ENCODE data around the gene PRRT1.
A peak's percentile ranks its signal among the peaks of the same experiment; 100 is the strongest.
"Not testable (repeated sequence)": the region's sequence is repeated elsewhere in the genome, so short reads cannot be mapped to it uniquely, and the experiment has no call there.

Gene PRRT1

DNA sequence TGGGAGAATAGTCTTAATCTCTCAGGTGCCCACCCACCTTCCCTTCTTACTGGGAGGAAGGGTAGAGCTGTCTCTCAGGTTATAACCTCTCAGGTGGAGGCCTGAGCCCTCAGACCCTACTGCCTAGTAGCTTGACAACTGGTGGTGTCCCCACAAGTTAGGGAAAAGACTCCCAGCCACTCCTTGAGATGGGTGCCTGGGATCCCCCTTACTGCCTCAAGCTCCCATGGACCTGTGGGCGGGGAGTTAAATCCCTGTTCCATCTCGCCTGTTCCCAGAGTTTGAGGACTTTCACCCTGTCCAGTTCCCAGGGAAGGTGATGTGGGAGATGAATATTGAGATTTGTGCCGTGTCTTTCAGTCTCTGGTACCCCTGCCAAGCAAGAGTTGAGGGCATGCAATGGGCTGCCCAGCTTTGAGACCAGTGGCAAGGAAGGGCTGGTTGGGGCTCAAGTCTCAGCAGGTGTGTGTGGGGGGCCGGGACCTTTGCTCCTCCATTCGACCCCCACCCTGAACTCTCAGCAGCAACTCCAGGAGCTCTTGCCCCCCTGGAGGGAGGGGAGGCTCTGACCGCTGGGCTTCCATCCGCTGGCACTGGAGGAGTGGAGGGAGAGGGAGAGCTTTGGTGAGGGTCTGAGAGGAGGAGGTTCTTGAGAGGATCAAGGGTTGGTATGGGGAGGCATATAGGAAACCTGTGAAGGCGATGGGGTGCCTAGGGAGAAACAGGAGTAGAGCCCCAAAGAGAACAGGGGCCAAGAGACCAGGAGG is 39.4 kb upstream of the PRRT1 start:
- Mint-ChIP-seq H3K9me3 (no peaks in the 10 kb centered on the region), H3K27me3 (no peaks in the 10 kb centered on the region), H3K36me3 (peaks cover 40% of the 10 kb centered on the region), H3K4me3 (peak overlapping the region; percentile 85), H3K27ac (peak overlapping the region; percentile 92), H3K4me1 (peaks cover 69% of the 10 kb centered on the region)
- no peak for ATAC-seq

DNA sequence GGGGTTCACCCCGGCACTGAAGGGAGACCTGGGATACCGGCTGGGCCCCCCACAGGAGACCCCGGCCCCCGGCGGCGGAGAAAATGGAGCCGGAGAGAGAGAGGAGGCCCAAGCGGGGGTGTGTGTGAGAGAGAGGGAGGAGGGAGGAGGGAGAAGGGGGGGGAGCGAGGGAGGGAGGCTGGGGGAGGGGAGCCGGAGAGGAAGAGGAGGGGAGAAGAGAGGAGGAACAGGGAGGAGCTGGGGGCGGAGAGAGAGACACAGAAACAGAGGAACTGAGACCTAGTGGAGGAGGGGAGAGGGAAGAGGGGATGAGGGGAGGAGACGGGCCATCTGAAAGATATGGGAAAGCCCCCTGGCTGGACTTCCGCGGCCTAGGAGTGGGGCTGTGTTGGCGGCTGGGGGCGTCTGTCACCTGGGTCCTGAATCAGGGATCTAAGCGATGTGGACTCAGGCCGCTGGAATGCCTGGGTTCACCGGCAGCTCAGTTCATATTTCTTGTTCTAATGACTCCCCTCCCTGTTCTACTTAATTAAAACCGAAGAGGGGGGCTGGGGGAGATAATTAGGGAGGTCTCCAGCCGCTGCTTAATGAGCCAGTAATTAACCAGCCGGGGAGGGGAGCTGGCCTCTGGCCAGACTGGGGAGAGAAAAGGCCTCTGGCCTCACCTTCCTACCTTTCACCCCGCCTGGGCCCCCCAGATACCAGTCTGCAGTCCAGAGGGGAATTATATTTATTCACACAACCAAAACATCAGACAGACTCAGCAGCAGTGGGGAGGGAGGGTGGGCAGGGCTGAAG is 38.5 kb upstream of the PRRT1 start, which contains the start of gene PBX2:
TSS of gene PBX2 (minus strand) at position 149 of the 798 bp plus-strand sequence. CDS start 287 bp downstream, outside the sequence.
- Mint-ChIP-seq H3K9me3 (no peaks in the 10 kb centered on the region), H3K27ac (peak within 1 kb of the TSS; percentile 92), H3K27me3 (no peaks in the 10 kb centered on the region), H3K4me1 (peaks cover 75% of the 10 kb centered on the region), H3K4me3 (peak within 1 kb of the TSS; percentile 85), H3K36me3 (peaks cover 47% of the 10 kb centered on the region)
- peak; percentile 87 for ATAC-seq

DNA sequence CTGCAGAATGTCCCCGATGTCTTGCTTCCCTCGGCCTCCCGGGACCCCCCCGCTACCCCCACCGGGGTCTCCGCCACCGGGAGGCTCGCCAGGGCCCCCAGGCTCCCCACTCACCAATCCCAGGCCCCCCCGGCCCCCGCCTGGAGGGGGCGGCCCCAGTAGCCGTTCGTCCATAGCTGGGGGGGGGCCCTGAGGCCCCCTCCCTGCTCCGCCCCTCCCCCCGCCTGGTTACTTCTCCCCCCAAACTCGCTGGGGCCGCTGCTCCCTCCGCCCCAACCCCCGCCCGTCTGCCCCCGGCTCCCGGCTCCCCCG is 38.0 kb upstream of the PRRT1 start:
- peak overlapping the region; percentile 85 for H3K4me3 Mint-ChIP-seq
- H3K27ac Mint-ChIP-seq = peak overlapping the region; percentile 92
- H3K4me1 Mint-ChIP-seq = peaks cover 69% of the 10 kb centered on the region
- ATAC-seq = peak; percentile 49
- peaks cover 47% of the 10 kb centered on the region for H3K36me3 Mint-ChIP-seq
- H3K27me3 Mint-ChIP-seq = no peaks in the 10 kb centered on the region
- no peaks in the 10 kb centered on the region for H3K9me3 Mint-ChIP-seq

DNA sequence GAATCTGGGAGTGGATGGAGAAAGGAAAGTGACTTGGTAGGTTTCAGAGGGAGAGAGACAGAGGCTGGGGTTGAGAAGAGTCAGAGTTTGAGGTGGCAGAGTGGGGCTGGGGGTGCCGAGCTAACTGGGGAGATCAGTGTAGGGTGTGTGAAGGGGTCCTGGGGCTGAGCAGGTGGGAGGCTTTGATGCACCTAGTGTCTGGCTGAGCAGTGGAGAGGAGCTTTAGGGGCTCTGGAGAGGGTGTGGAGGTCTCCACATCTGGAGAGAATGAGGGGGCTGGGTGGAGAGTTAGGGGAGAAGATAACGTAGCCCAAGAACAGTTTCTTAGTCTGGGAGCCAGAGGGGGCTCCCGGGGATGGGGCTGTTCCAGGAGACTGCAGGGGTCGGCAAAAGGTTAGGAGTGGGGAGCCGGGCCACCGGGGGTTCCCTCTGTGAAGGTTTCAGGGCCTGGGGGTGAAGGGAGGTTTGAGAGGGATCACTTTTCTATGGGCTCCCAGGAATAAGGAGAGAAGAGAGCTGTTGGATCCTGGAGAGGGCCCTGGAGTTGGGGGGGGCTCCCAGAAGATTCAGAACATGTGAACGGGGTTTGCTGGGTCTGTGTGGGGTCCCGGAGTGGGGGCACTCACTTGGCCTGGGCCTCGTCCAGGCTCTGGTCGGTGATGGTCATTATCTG is 37.5 kb upstream of the PRRT1 start:
- H3K27me3 Mint-ChIP-seq = no peaks in the 10 kb centered on the region
- H3K4me3 Mint-ChIP-seq = peak overlapping the region; percentile 85
- H3K9me3 Mint-ChIP-seq = no peaks in the 10 kb centered on the region
- peaks cover 65% of the 10 kb centered on the region for H3K4me1 Mint-ChIP-seq
- H3K36me3 Mint-ChIP-seq = peaks cover 47% of the 10 kb centered on the region
- ATAC-seq = no peak
- H3K27ac Mint-ChIP-seq = peak overlapping the region; percentile 92

DNA sequence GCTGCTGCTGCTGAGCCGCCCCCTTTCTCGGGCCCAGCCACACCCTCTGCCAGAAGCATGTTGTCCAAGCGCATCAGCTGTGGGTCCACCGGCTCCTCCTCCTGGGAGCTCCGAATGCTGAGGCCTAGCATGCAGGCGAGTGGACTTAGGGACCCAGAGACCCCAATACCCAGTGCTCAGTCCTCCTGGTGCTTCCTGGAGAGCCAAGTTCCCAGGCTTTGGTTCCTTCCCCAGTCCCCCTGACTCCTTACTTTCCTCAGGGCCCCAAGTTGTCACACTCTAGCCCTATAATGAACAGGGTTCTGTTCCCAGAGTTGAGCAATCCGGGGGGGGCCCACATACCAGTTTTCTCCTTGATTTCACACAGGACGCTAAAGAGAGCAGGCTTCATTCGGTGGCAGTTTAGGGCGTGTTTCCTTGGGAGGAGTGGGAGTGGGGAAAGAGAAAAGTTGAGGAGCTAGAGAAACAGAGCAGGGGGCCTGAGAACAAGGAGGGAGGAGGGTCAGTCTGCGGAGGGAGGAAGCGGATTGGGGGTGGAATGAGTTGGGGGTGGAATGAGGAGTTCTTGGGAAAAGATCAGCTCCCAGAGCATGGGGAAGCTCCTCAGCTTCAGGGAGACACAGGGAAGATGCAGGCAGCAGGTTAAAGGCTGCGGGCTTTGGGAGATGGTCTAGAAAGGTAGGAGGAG is 36.8 kb upstream of the PRRT1 start:
- peaks cover 59% of the 10 kb centered on the region for H3K4me1 Mint-ChIP-seq
- peaks cover 47% of the 10 kb centered on the region for H3K36me3 Mint-ChIP-seq
- H3K9me3 Mint-ChIP-seq = no peaks in the 10 kb centered on the region
- ATAC-seq = no peak
- H3K27me3 Mint-ChIP-seq = no peaks in the 10 kb centered on the region
- peak overlapping the region; percentile 85 for H3K4me3 Mint-ChIP-seq
- H3K27ac Mint-ChIP-seq = peak overlapping the region; percentile 92

DNA sequence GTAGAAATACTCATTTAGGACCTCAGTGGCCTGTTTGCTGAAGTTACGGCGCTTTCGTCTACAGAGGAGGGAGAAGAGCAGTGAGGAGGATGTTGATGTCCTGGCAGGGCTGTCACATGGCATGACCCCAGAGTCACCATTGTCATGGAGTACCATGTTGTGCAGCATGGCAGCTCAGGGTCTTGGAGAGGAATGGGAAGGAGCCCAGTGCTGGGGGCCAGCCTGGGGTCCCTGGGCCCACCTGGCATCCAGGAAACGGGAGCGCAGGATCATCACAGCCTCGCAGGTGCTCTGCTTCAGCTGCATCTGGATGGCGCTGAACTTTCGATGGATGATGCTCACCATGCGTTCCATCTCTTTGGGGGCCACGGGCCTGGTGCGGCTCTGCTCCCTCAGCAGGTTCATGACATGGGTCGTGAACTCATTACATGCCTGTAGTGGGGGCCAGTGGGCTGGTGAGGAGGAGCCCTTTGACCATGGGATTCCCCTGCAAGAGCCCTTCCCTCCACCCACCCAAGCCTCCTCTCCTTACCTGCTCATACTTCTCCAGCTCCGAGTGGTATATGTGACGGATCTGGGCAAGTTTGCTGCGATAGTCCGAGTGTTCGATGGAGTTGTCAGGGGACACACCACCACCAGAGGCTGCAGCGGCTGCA is 36.1 kb upstream of the PRRT1 start:
- Mint-ChIP-seq H3K4me1 (peaks cover 53% of the 10 kb centered on the region), H3K4me3 (peak overlapping the region; percentile 11), H3K36me3 (peaks cover 48% of the 10 kb centered on the region), H3K27ac (peak overlapping the region; percentile 92)
- not testable (repeated sequence) for H3K9me3 Mint-ChIP-seq, H3K27me3 Mint-ChIP-seq, ATAC-seq

DNA sequence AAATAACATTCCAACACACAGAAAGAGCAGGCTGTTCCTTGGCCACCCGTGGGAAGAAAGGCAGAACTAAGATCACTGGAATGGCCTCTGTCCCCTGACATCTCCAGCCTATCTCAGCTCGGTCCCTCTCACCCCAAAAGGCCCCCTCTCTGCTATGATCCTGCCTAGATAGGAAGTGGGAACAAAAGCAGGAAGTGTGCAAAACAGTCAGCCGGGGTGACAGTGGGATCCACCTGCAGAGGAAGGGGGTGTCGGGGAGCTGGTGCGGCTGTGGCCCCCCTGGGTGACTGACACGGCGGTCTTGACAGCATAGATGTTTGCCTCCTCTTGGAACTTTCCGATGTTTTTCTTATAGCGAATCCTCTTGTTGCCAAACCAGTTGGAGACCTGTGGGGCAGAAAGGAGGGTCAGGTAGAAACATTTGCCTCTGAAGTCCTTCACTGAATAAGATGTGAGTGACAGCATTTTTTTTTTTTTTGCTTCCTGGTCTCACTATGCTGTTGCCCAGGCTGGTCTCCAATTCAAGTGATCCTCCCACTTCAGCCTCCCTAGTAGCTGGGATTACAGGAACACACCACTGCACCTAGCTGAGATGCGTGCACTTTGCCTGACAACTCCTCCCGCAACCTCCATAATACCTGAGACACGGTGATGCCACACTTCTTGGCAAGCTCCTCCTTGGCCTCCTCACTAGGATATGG is 35.4 kb upstream of the PRRT1 start:
- H3K9me3 Mint-ChIP-seq = no peaks in the 10 kb centered on the region
- H3K27ac Mint-ChIP-seq = peak overlapping the region; percentile 92
- peak overlapping the region; percentile 11 for H3K4me3 Mint-ChIP-seq
- no peaks in the 10 kb centered on the region for H3K27me3 Mint-ChIP-seq
- H3K4me1 Mint-ChIP-seq = peaks cover 55% of the 10 kb centered on the region
- H3K36me3 Mint-ChIP-seq = peaks cover 53% of the 10 kb centered on the region
- no peak for ATAC-seq

DNA sequence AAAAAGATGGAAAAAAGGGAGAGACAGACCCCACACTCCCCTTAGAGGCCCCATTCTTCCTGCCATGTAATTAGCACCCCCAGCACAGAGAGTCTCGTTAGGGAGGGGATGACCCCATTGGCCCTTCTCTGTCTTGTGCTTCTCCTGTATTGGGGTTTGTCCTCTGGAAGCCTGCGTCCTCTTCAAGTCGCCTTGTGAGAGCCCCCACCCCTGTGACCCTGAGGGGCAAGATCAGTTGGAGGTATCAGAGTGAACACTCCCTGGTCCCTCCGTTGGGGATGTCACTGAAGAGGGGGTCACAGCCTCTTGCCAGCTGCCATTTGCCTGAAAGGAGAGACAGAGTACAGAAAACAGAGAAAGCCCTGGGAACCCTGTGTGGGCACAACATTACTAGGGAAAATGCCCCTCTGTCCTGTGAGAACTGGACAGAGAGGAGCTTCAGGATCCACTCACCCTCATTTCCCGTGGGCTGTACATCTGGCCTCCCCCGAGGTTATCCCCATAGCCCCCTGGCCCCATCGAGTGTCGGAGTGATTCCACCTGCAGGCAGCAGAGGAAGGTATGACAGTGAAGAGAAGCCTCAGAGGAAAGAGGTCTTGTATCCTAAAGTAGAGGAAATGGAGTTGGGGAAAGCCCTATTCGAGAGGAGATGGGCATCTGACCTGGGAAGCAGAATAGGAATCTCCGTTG is 34.6 kb upstream of the PRRT1 start:
- H3K27ac Mint-ChIP-seq = peak overlapping the region; percentile 92
- H3K27me3 Mint-ChIP-seq, H3K9me3 Mint-ChIP-seq, ATAC-seq: not testable (repeated sequence)
- H3K4me3 Mint-ChIP-seq = peak overlapping the region; percentile 10
- peaks cover 53% of the 10 kb centered on the region for H3K4me1 Mint-ChIP-seq
- H3K36me3 Mint-ChIP-seq = peaks cover 49% of the 10 kb centered on the region

DNA sequence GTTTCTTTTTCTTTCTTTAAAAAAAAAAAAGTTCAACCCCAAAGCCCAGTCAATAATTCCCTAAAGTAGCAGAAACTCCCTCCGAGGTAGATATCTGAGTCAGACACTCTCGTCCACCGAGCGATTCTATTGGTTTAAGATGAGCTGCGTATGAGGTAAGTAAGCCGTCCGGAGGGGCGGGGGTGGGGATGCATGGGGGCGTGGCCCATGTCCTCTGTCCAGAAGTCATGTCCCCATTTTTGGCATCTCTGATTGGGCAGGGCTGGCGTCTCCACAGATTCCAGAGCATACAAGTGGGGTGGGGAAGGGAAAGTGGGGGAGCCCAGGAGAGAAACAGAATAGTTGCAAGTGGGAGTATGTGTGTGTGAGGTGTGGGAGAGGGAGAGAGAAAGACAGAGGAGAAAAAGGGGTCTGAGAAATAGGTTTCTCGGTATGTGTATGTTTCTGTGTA is 34.0 kb upstream of the PRRT1 start:
- peak; percentile 53 for ATAC-seq
- H3K4me1 Mint-ChIP-seq = peaks cover 53% of the 10 kb centered on the region
- peaks cover 47% of the 10 kb centered on the region for H3K36me3 Mint-ChIP-seq
- not testable (repeated sequence) for H3K27me3 Mint-ChIP-seq, H3K9me3 Mint-ChIP-seq
- H3K4me3 Mint-ChIP-seq = peak overlapping the region; percentile 10
- peak overlapping the region; percentile 92 for H3K27ac Mint-ChIP-seq

DNA sequence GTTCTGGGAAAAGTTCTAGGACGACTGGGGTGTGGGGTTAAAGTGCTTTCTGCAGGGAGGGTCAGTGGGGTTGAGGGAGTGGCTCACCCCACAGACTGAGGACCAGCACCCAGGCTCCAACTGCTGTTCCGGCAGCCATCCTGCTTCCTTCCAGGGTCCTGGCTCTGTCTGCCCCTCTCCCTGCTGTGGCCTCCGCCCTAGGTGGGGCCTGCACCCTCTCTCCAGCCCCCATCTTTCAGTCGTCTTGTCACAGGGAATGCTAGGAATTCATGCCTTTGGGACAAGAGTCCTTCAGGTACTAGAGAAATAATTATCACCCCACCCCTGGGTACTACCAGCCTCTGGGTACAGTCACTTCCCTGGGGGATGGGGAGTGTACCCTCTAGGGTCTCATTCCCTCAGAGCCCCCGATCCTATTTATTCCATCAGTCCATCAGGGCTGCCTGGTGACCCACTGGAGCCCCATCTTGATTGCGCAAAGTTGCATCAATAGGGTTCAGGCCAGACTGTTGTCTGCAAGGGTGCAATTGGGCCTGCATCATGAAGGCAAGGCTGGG is 32.4 kb upstream of the PRRT1 start, which contains the start of gene AGER:
TSS of gene AGER (minus strand) at position 170 of the 557 bp plus-strand sequence. CDS start at position 139, 31 bp downstream.
- H3K27me3 Mint-ChIP-seq = no peaks in the 10 kb centered on the region
- H3K27ac Mint-ChIP-seq = no peak within 1 kb of the TSS
- H3K4me3 Mint-ChIP-seq = no peak within 1 kb of the TSS
- peaks cover 52% of the 10 kb centered on the region for H3K36me3 Mint-ChIP-seq
- H3K9me3 Mint-ChIP-seq = no peaks in the 10 kb centered on the region
- no peak for ATAC-seq
- H3K4me1 Mint-ChIP-seq = peaks cover 65% of the 10 kb centered on the region

DNA sequence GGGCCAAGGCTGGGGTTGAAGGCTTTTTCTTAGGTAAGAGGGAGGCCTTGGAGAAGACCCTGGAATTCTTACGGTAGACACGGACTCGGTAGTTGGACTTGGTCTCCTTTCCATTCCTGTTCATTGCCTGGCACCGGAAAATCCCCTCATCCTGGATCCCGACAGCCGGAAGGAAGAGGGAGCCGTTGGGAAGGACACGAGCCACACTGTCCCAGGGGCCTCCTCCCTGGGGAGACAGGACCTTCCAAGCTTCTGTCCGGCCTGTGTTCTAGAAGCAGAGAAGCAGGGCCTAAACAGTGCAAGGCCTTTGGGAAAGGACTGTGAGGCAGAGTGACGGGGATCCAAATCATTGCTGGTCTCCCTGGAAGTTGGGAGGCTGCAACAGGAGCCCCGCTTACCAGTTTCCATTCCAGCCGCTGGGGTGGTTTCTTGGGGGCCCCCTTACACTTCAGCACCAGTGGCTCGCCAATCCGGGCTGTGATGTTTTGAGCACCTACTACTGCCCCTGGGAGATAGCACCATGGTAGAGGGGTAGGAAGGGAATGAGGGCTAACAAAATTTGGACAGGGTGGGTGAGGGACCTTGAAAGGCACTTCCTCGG is 31.8 kb upstream of the PRRT1 start:
- ATAC-seq = no peak
- H3K27ac Mint-ChIP-seq = no peak overlapping the region
- H3K27me3 Mint-ChIP-seq = no peaks in the 10 kb centered on the region
- H3K4me1 Mint-ChIP-seq = peaks cover 65% of the 10 kb centered on the region
- H3K9me3 Mint-ChIP-seq = no peaks in the 10 kb centered on the region
- no peak overlapping the region for H3K4me3 Mint-ChIP-seq
- H3K36me3 Mint-ChIP-seq = peaks cover 52% of the 10 kb centered on the region

DNA sequence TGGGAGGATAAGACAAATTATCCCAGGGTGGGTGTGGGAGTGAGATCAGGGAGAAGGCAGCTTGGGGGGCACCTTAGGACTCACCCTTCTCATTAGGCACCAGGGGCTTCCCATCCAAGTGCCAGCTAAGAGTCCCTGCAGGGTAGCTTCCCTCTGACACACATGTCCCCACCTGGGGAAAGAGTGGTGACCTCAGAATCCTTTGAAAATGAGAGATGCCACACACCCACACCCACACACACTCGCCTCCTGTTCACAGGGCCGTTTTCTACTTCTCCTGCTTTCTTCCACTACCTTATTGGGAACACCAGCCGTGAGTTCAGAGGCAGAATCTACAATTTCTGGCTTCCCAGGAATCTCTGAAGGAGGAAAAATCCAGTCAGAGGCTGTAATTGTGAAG is 31.3 kb upstream of the PRRT1 start:
- Mint-ChIP-seq H3K27ac (peak overlapping the region; percentile 23), H3K36me3 (peaks cover 53% of the 10 kb centered on the region), H3K4me1 (peaks cover 63% of the 10 kb centered on the region), H3K9me3 (no peaks in the 10 kb centered on the region), H3K4me3 (no peak overlapping the region), H3K27me3 (no peaks in the 10 kb centered on the region)
- ATAC-seq = no peak

DNA sequence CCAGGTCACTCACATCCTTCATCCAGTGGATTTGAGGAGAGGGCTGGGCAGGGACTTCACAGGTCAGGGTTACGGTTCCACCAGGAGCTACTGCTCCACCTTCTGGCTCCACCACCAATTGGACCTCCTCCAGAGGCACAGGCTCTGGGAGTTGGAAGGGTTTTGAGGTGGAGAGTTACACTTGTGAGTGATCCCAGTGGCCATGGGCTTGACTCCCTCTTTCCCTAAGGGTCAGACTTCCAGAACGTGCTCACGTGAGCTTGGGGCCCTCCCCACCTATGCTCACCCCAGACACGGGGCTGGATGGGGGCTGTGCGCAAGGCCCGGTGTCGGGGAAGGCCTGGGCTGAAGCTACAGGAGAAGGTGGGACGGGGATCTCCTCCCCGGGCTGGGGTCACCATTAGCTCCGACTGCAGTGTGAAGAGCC is 30.8 kb upstream of the PRRT1 start:
- no peak overlapping the region for H3K4me3 Mint-ChIP-seq
- H3K9me3 Mint-ChIP-seq = no peaks in the 10 kb centered on the region
- H3K36me3 Mint-ChIP-seq = peaks cover 50% of the 10 kb centered on the region
- peak overlapping the region; percentile 23 for H3K27ac Mint-ChIP-seq
- H3K27me3 Mint-ChIP-seq = no peaks in the 10 kb centered on the region
- peaks cover 61% of the 10 kb centered on the region for H3K4me1 Mint-ChIP-seq
- ATAC-seq = no peak

Data from stimulated activated memory B cell treated with anti-CD40 and anti-IgM and Interleukin-4, amounts not matched to agents 10 μg/mL and 1 μg/mL and 100 μg/mL, for 72 hours (primary cell).